ENCODE data around the gene IL13. TPM values are rescaled to one million over a fixed set of nuclear protein-coding genes. Genes with fewer than 3 reads are reported as not detected.

IL13 gene
- total RNA-seq, 1 experiment from 2014 or later: not detected

DNA sequence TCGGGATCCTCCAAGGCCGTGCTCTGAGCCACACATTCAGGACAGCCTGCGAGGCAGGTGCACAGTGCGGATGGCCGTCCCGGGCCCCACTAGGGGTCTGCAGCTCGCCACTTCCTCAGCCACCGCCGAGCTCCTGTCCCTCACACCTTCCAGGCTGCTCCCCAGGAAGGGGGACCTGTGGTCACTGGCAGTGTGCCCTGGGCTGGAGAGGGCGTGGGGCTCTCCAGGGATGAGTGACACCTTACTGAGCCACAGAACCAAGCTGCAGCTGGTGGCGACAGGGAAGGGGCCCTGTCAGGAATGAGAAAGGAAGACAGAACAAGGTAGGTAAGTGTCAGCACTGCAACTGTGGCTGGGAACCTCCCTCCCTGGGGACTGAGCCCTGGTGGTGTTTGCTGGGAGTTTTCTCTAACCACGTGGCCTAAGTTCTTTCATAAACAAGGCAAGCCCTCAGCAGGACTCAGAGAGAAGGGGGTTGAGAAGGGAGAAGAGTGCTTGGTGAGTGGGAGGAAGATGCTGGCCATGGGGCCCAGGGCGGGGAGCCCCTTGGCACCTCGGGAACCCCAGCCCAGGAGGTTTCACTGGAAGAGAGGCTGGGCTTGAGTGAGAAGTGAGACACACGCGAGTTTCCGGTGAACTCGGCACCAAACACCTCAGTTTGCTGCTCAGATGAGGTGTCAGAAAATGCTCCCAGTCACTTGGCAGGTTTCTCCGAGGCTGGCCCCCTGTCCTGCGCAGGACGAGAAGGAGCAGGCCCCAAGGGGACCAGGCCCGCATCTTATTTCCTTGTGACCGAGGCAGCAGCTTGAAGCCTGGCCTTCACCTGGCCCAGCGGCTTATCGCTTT is 5.2 kb downstream of the IL13 start:
- no peak overlapping the region for H3K4me2 ChIP-seq (ENCODE audit: low read length)
- H3K9me3 ChIP-seq (ENCODE audit: control insufficient read depth in 1 of 2, insufficient read depth in 1 of 2, low read depth in 1 of 2, low read length in 2 of 2): no peaks in the 10 kb centered on the region
- no peaks in the 10 kb centered on the region for H3K9me2 ChIP-seq (ENCODE audit: insufficient read depth)
- H4K20me1 ChIP-seq (ENCODE audit: insufficient read depth): no peaks in the 10 kb centered on the region
- no peaks in the 10 kb centered on the region for H3K79me2 ChIP-seq (ENCODE audit: insufficient read depth, low read length)
- BruUV-seq (replicated peaks): no TSS peak
- ChIA-PET RAD21 (ENCODE audit: low non-redundant PET in 1 of 2, low total read pairs in 2 of 2, uncharacterized antibody in 2 of 2, unreplicated experiment in 2 of 2) (no interaction called here), POLR2A (no interaction called here), CTCF (no interaction called here)
- no peak for TF ChIP-seq EZH2phosphoT487 (IDR thresholded peaks at IDR 0.05; ENCODE audit: borderline replicate concordance)
- no peak for TF ChIP-seq ATF3 (IDR thresholded peaks at IDR 0.05)
- no peak for TF ChIP-seq FOSL1 (IDR thresholded peaks at IDR 0.05; ENCODE audit: low read depth)
- H2AFZ ChIP-seq (ENCODE audit: low read depth, low read length, poor library complexity, severe bottlenecking): no peak overlapping the region
- H3K4me1 ChIP-seq (ENCODE audit: control insufficient read depth in 1 of 2, insufficient read depth in 2 of 2, low read length in 2 of 2): peaks cover 0 to 13% of the 10 kb centered on the region in 2 experiments; a peak in 1 of 4 replicates
- H3K36me3 ChIP-seq (ENCODE audit: control insufficient read depth in 1 of 2, insufficient read depth in 2 of 2, low read length in 2 of 2): no peaks in the 10 kb centered on the region
- intact Hi-C loops (cut with micrococcal nuclease): no loop called here
- ATAC-seq (peak; percentile 35), DNase-seq (ENCODE audit: low read depth, low spot score) (no peak)
- H3K9ac ChIP-seq (ENCODE audit: low read length): no peak overlapping the region
- no peaks in the 10 kb centered on the region for H3K27me3 ChIP-seq (ENCODE audit: insufficient read depth, low read length)
- no peak overlapping the region for H3K4me3 ChIP-seq (replicated peaks in 1 of 2; ENCODE audit: low read depth in 1 of 2, low read length in 2 of 2)
- H3K27ac ChIP-seq (ENCODE audit: low read depth, low read length): no peak overlapping the region

- TF ChIP-seq EZH2 (IDR thresholded peaks at IDR 0.05): no peak
- TF ChIP-seq ZFX (IDR thresholded peaks at IDR 0.05): no peak
- TF ChIP-seq RAD21 (IDR thresholded peaks at IDR 0.05; ENCODE audit: low read depth): no peak
- no peak for TF ChIP-seq YY1 (IDR thresholded peaks at IDR 0.05; ENCODE audit: extremely low read depth, insufficient replicate concordance, low read depth, low read length)
- TF ChIP-seq TCF7L2 (IDR thresholded peaks at IDR 0.05; ENCODE audit: borderline replicate concordance, extremely low read depth, insufficient read depth, insufficient read length): no peak
- TF ChIP-seq ATF3 (IDR thresholded peaks at IDR 0.05): no peak
- TF ChIP-seq MAX (IDR thresholded peaks at IDR 0.05): no peak
- no peak for TF ChIP-seq SIN3A (IDR thresholded peaks at IDR 0.05; ENCODE audit: low read depth)
- TF ChIP-seq POLR2A (IDR thresholded peaks at IDR 0.05; ENCODE audit: borderline replicate concordance, extremely low read depth, insufficient read depth, insufficient read length): no peak
- no peak for TF ChIP-seq JUND (IDR thresholded peaks at IDR 0.05)
- no peak for TF ChIP-seq EZH2phosphoT487 (IDR thresholded peaks at IDR 0.05; ENCODE audit: borderline replicate concordance)
- no peak for TF ChIP-seq CEBPB (IDR thresholded peaks at IDR 0.05; ENCODE audit: low read depth)
- TF ChIP-seq CBX3 (IDR thresholded peaks at IDR 0.05; ENCODE audit: low read depth): no peak
- no peak for TF ChIP-seq SRF (IDR thresholded peaks at IDR 0.05; ENCODE audit: low read depth)
- no peak for TF ChIP-seq SP1 (IDR thresholded peaks at IDR 0.05; ENCODE audit: low read depth)
- no peak for TF ChIP-seq POLR2AphosphoS5 (IDR thresholded peaks at IDR 0.05; ENCODE audit: low read depth, low read length)
- CTCF ChIA-PET: no interaction called here
- intact Hi-C loops (cut with micrococcal nuclease): no loop called here
- no peak for ATAC-seq
- Histone ChIP-seq H3K9ac (ENCODE audit: low read length) (no peak overlapping the region), H3K27ac (ENCODE audit: low read depth, low read length) (no peak overlapping the region), H3K4me3 (replicated peaks in 1 of 2; ENCODE audit: low read depth in 1 of 2, low read length in 2 of 2) (no peak overlapping the region), H3K9me2 (ENCODE audit: insufficient read depth) (no peaks in the 10 kb centered on the region), H3K79me2 (ENCODE audit: insufficient read depth, low read length) (no peaks in the 10 kb centered on the region), H3K9me3 (ENCODE audit: control insufficient read depth in 1 of 2, insufficient read depth in 1 of 2, low read depth in 1 of 2, low read length in 2 of 2) (no peaks in the 10 kb centered on the region), H3K36me3 (ENCODE audit: control insufficient read depth in 1 of 2, insufficient read depth in 2 of 2, low read length in 2 of 2) (no peaks in the 10 kb centered on the region), H3K4me1 (ENCODE audit: control insufficient read depth in 1 of 2, insufficient read depth in 2 of 2, low read length in 2 of 2) (peaks cover 0 to 13% of the 10 kb centered on the region in 2 experiments; a peak in 1 of 4 replicates), H3K27me3 (ENCODE audit: insufficient read depth, low read length) (no peaks in the 10 kb centered on the region), H4K20me1 (ENCODE audit: insufficient read depth) (no peaks in the 10 kb centered on the region), H2AFZ (ENCODE audit: low read depth, low read length, poor library complexity, severe bottlenecking) (no peak overlapping the region), H3K4me2 (ENCODE audit: low read length) (no peak overlapping the region)
- DNase-seq (ENCODE audit: low read depth, low spot score): no peak
- POLR2A ChIA-PET: no interaction called here
- RAD21 ChIA-PET (ENCODE audit: low non-redundant PET in 1 of 2, low total read pairs in 2 of 2, uncharacterized antibody in 2 of 2, unreplicated experiment in 2 of 2): no interaction called here
- no TSS peak for BruUV-seq (replicated peaks)
Measured at GRCh38 chr5:132663771-132664695, 6.1 kb downstream of the IL13 start.

Measured in HCT116 (cell line).